H9 (cell line): ENCODE data around the gene VSIG8. TPM values are rescaled to one million over a fixed set of nuclear protein-coding genes. Genes with fewer than 3 reads are reported as not detected.

Experiments
- DNase-seq: peaks from one replicate; pipeline ENCODE4 v3.0.0-alpha.2; 2017
- H2AFZ ChIP-seq: one replicate; pipeline ENCODE4 v1.6.1; 2013; ENCODE audit warnings: mild to moderate bottlenecking, low read length, control low read depth, moderate library complexity
- H2AK5ac ChIP-seq: 2 replicates; pipeline ENCODE4 v1.6.1; 2013; ENCODE audit warnings: low read length, control low read depth, mixed read lengths; ENCODE audit not compliant: insufficient read length
- H2BK120ac ChIP-seq: one replicate; pipeline ENCODE4 v1.6.1; 2013; ENCODE audit warnings: low read depth, mild to moderate bottlenecking, low read length, control low read depth, inconsistent platforms; ENCODE audit not compliant: poor library complexity, severe bottlenecking
- H2BK12ac ChIP-seq: 2 replicates; pipeline ENCODE4 v1.6.1; 2013; ENCODE audit warnings: low read length, control low read depth, mixed read lengths, low read depth; ENCODE audit not compliant: insufficient read length
- H2BK15ac ChIP-seq: 2 replicates; pipeline ENCODE4 v1.6.1; 2013; ENCODE audit warnings: low read depth, low read length, control low read depth
- H2BK20ac ChIP-seq: one replicate; pipeline ENCODE4 v1.6.1; 2013; ENCODE audit warnings: low read depth, mild to moderate bottlenecking, low read length, control low read depth, inconsistent platforms; ENCODE audit not compliant: poor library complexity, severe bottlenecking
- H2BK5ac ChIP-seq: 2 replicates; pipeline ENCODE4 v1.6.1; 2013; ENCODE audit warnings: low read length, control low read depth, mixed read lengths; ENCODE audit not compliant: insufficient read length
- H3K14ac ChIP-seq: 2 replicates; pipeline ENCODE4 v1.6.1; 2013; ENCODE audit warnings: low read length, control low read depth; ENCODE audit not compliant: insufficient read depth
- H3K18ac ChIP-seq: 2 replicates; pipeline ENCODE4 v1.6.1; 2013; ENCODE audit warnings: low read depth, mild to moderate bottlenecking, mixed read lengths, low read length, control low read depth; ENCODE audit not compliant: insufficient read length
- H3K23ac ChIP-seq: 2 replicates; pipeline ENCODE4 v1.6.1; 2013; ENCODE audit warnings: low read length, control low read depth, mixed read lengths, low read depth; ENCODE audit not compliant: insufficient read length
- H3K23me2 ChIP-seq: 2 replicates; pipeline ENCODE4 v1.6.1; 2013; ENCODE audit warnings: low read depth, mild to moderate bottlenecking, mixed read lengths, low read length, control low read depth; ENCODE audit not compliant: insufficient read length, poor library complexity, severe bottlenecking
- H3K27ac ChIP-seq: 2 replicates; pipeline ENCODE4 v1.5.1; 2013; ENCODE audit warnings: low read length, control low read depth, mixed read lengths, low read depth; ENCODE audit not compliant: insufficient read length
- H3K27me3 ChIP-seq: 2 replicates; pipeline ENCODE4 v1.6.1; 2013; ENCODE audit warnings: low read length, control low read depth, inconsistent platforms; ENCODE audit not compliant: insufficient read depth
- H3K4ac ChIP-seq: 2 replicates; pipeline ENCODE4 v1.6.1; 2013; ENCODE audit warnings: low read depth, mild to moderate bottlenecking, control low read depth, inconsistent platforms, low read length, moderate library complexity
- H3K4me1 ChIP-seq: 2 replicates; pipeline ENCODE4 v1.6.1; 2013; ENCODE audit warnings: low read length, control low read depth, inconsistent platforms; ENCODE audit not compliant: insufficient read depth
- H3K4me2 ChIP-seq: 2 replicates; pipeline ENCODE4 v1.6.1; 2013; ENCODE audit warnings: low read length, control low read depth, mixed read lengths; ENCODE audit not compliant: insufficient read length, insufficient read depth
- H3K56ac ChIP-seq: 2 replicates; pipeline ENCODE4 v1.6.1; 2013; ENCODE audit warnings: low read depth, mild to moderate bottlenecking, mixed read lengths, low read length, control low read depth; ENCODE audit not compliant: insufficient read length
- H3K79me1 ChIP-seq: 2 replicates; pipeline ENCODE4 v1.6.1; 2013; ENCODE audit warnings: low read depth, mild to moderate bottlenecking, moderate library complexity, low read length, control low read depth, inconsistent platforms; ENCODE audit not compliant: insufficient read depth, poor library complexity, severe bottlenecking
- H3K79me2 ChIP-seq: 2 replicates; pipeline ENCODE4 v1.6.1; 2013; ENCODE audit warnings: low read length, control low read depth, inconsistent platforms; ENCODE audit not compliant: insufficient read depth
- H3K9ac ChIP-seq: 2 replicates; pipeline ENCODE4 v1.6.1; 2013; ENCODE audit warnings: low read length, control low read depth, mixed read lengths; ENCODE audit not compliant: insufficient read length; ENCODE audit errors: extremely low read depth
- H3K9me3 ChIP-seq: one replicate; pipeline ENCODE4 v1.6.1; 2013; ENCODE audit warnings: low read depth, low read length, inconsistent platforms; ENCODE audit not compliant: control insufficient read depth
- H3T11ph ChIP-seq: one replicate; pipeline ENCODE4 v1.6.1; 2013; ENCODE audit warnings: mild to moderate bottlenecking, low read length, control low read depth, inconsistent platforms
- H4K20me1 ChIP-seq: one replicate; pipeline ENCODE4 v1.6.1; 2013; ENCODE audit not compliant: control insufficient read depth, insufficient read length, insufficient read depth
- H4K5ac ChIP-seq: 2 replicates; pipeline ENCODE4 v1.6.1; 2013; ENCODE audit warnings: low read depth, mild to moderate bottlenecking, mixed read lengths, low read length, control low read depth; ENCODE audit not compliant: insufficient read length
- H4K8ac ChIP-seq: replicated peaks from 2 replicates; pipeline ENCODE4 v1.6.1; 2013; ENCODE audit warnings: low read length, control low read depth, mixed read lengths, low read depth; ENCODE audit not compliant: insufficient read length
- H4K91ac ChIP-seq: 2 replicates; pipeline ENCODE4 v1.6.1; 2013; ENCODE audit warnings: low read depth, mild to moderate bottlenecking, moderate library complexity, mixed read lengths, low read length, control low read depth; ENCODE audit not compliant: insufficient read length
- H3K27ac Mint-ChIP-seq, 3 experiments: 2 replicates in 2 of 3; 3 replicates in 1 of 3; pipeline ENCODE4 v1.8.0; 2020 to 2021; ENCODE audit warnings: mixed read lengths in 3 of 3, mild to moderate bottlenecking in 1 of 3, moderate library complexity in 1 of 3
- H3K27me3 Mint-ChIP-seq: 2 replicates; pipeline ENCODE4 v1.8.0; 2021; ENCODE audit warnings: low read depth, mild to moderate bottlenecking, moderate library complexity, mixed read lengths
- H3K36me3 Mint-ChIP-seq, 3 experiments: 2 replicates in 2 of 3; 3 replicates in 1 of 3; pipeline ENCODE4 v1.8.0; 2020 to 2021; ENCODE audit warnings: low read depth in 3 of 3, mixed read lengths in 3 of 3; ENCODE audit not compliant: insufficient read depth in 1 of 3
- H3K4me1 Mint-ChIP-seq, 2 experiments: 2 replicates each; pipeline ENCODE4 v1.8.0; 2020; ENCODE audit warnings: mixed read lengths in 2 of 2
- H3K4me3 Mint-ChIP-seq, 2 experiments: 2 replicates in 1 of 2; 3 replicates in 1 of 2; pipeline ENCODE4 v1.8.0; 2020 to 2021; ENCODE audit warnings: mild to moderate bottlenecking in 2 of 2, mixed read lengths in 2 of 2, moderate library complexity in 1 of 2
- H3K9me3 Mint-ChIP-seq, 2 experiments: 2 replicates in 1 of 2; 3 replicates in 1 of 2; pipeline ENCODE4 v1.8.0; 2020; ENCODE audit warnings: mild to moderate bottlenecking in 2 of 2, mixed read lengths in 2 of 2, moderate library complexity in 1 of 2
- CTCF ChIP-seq: fragments of 200-600 bp; sonication (generic); conservative IDR thresholded peaks from 3 replicates; pipeline ENCODE4 v1.8.0; 2021; ENCODE audit warnings: antibody characterized with exemption, mild to moderate bottlenecking
- WGBS: extraction: QIAGEN DNeasy Blood & Tissue Kit; methylation state at CpG from one replicate; pipeline ENCODE4 v1.1.7; 2013; ENCODE audit warnings: missing lambda C conversion rate, low lambda C conversion rate, mixed read lengths; ENCODE audit not compliant: insufficient read length; ENCODE audit errors: extremely low coverage; 5-methylcytosine and 5-hydroxymethylcytosine counted together
- total RNA-seq: library from RNA; stranded (reverse); gene quantifications from 2 replicates; pipeline ENCODE4 v1.2.1, GENCODE V29; 2021

VSIG8 gene
- total RNA-seq, 1 experiment from 2014 or later: not detected

DNA sequence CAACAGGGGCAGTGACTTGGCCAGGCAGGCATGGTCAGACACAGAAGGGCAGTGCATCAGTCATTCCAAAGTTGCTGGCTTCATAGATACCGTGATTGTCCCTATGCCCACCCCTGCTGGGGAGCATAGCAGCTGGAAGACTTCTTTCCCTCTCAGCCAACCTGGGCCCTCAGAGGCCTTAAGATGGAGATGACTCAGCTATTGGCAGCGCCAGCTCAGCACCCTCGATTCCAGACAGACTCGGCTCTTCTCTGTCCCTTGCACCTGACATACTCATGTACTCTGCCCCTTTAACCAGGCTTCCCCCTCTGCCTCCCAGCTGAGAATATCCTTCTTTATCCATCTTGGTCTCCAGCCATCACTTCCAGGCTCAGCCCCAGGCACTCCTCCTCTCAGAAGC lies 19.0 kb downstream of the VSIG8 start:
- TF ChIP-seq CTCF: no peak
- Histone ChIP-seq H2AFZ (no peak overlapping the region), H2BK20ac (no peak overlapping the region), H4K8ac (no peak overlapping the region), H3K18ac (no peak overlapping the region), H2BK12ac (no peak overlapping the region), H2BK15ac (no peak overlapping the region), H3K9me3 (no peaks in the 10 kb centered on the region), H3K9ac (no peak overlapping the region), H3K4me1 (no peaks in the 10 kb centered on the region), H4K20me1 (no peaks in the 10 kb centered on the region), H4K5ac (no peak overlapping the region), H3K23ac (no peak overlapping the region), H3K27me3 (no peaks in the 10 kb centered on the region; the same call in 1 of the 2 replicates), H3K79me1 (no peaks in the 10 kb centered on the region), H3K27ac (no peak overlapping the region), H3K79me2 (no peaks in the 10 kb centered on the region), H3K14ac (no peak overlapping the region; the same call in 1 of the 2 replicates), H3K4me2 (no peak overlapping the region), H3T11ph (no peak overlapping the region), H4K91ac (no peak overlapping the region), H2BK5ac (no peak overlapping the region), H3K23me2 (no peaks in the 10 kb centered on the region), H3K56ac (no peak overlapping the region), H2AK5ac (no peak overlapping the region), H3K4ac (no peak overlapping the region), H2BK120ac (no peak overlapping the region)
- H3K9me3 Mint-ChIP-seq: no peaks in the 10 kb centered on the region
- no CpG with 5 or more reads among the region's 4 CpGs for WGBS
- peaks cover 6 to 9% of the 10 kb centered on the region in 2 experiments; a peak in 3 of 4 replicates for H3K4me1 Mint-ChIP-seq
- peaks cover 14% of the 10 kb centered on the region for H3K27me3 Mint-ChIP-seq
- H3K36me3 Mint-ChIP-seq: no peaks in the 10 kb centered on the region
- DNase-seq: no peak
- no peak overlapping the region; a peak in 1 of 7 replicates for H3K27ac Mint-ChIP-seq
- H3K4me3 Mint-ChIP-seq: no peak overlapping the region
